NCI-H1436 treated with DMSO at 0.1 percent for 48 hours (cell line): Measurements from ENCODE around the gene SNTG2.

ENCODE experiments used
- DNase-seq: peaks from one replicate; lab custom pipeline; 2025; lab: John Stamatoyannopoulos, UW

Gene SNTG2

DNA sequence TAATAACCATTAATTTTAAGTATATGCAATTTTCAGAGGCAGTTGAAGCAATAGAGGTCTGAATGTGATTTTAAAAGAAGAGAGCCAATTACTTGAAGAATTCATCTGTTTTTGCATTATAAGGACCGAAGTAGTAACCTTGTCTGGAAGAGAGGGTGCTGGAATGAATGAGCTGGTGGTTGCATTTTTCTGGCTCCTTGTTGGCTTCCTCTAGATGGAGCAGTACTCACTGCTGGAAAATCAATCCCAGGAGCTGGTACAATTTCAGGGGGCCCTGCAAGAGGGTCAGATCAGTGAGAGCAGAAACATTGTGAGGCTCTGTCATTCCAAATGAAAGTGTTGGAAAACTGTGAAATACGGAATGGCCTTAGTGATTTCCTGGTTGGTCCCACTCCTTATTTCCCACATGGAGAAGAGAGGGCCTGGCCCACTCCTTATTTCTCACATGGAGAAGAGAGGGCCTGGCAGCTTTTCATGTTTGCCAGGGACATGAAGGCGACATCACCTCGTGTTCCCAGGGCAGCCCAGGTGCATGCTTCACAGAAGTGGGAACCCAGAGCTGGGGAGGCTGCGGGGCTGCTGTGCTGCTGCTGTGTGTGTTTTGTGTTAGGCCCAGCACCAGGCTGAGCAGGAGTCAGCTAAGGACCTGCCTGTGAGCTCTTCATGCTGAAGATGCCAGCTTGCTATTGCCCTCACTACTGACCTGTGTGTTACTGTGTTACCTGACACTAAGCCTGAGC is 197.4 kb downstream of the SNTG2 start:
- DNase-seq = no peak

DNA sequence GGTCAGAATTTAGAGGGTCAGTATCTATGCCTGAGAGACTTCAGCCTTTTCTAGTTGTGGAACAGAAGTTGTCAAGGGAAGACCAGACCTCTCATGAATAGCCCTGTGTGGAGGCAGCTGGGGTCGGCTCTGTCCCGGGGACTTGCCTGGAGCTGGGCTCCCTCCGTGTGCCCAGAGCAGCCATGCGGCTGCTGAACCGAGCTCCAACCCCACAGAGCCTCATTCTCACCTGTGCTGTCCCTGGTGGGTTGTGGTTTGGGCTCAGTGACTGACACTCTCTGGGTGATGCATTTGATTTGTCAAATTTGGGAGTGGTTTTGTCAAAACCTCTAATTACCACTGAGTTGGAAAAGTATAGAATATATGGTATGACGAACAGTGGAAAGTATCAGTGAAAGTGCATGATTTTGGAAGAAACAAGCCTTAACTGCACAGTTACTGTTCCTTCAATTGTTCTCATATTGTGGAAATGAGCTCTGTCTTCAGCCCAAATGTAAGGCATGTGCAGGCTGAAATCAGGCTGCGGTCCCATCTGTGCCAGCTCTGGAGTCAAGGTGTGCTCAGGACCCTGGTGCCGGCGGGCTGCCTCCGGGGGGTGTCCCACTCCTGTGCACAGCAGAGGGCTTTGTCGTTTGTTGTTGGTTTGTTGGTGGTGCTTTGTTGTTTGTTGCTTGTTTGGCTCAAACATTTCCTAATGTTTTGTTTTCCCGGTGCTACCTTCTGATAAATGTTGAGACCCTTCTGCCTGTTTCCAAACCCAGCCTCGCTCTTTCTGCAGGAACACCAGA is 200.3 kb downstream of the SNTG2 start:
- DNase-seq = no peak

DNA sequence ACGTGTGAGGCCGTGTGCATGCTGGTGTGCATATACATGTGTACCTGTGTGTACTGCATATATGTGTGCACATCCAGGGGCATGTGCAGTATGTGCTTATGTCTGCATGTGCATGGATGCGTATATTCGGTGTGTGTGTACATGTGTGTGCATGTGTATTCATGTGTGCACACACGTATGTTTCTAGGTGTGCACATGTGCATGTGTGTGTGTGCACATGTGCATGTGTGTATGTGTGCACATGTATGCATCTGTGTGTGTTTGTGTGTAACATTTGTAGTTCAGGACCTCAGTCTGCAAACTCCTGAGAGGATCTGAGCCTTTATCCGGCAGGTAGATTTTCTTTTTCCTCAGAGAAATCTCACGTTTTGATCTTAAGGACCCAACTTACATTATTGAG is 201.7 kb downstream of the SNTG2 start:
- no peak for DNase-seq

DNA sequence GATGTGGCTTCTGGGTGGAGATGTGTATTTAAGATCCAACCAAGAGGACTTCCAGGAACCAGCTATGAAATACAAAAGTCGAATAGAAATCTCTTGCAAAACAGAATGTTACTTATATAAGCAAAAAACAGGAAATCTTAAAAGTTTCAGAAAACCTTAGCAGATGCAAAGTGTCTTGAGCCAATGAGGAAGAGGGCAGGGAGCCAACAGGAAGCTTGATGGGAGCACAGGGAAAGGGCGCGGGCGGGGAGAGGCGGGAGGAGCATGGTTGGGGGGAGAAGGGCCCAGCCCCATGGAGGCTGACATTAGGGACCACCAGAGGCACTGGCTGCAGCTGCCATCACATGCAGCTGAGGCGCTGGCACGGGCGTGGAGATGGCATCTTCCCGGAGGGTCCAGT is 203.3 kb downstream of the SNTG2 start:
- no peak for DNase-seq

DNA sequence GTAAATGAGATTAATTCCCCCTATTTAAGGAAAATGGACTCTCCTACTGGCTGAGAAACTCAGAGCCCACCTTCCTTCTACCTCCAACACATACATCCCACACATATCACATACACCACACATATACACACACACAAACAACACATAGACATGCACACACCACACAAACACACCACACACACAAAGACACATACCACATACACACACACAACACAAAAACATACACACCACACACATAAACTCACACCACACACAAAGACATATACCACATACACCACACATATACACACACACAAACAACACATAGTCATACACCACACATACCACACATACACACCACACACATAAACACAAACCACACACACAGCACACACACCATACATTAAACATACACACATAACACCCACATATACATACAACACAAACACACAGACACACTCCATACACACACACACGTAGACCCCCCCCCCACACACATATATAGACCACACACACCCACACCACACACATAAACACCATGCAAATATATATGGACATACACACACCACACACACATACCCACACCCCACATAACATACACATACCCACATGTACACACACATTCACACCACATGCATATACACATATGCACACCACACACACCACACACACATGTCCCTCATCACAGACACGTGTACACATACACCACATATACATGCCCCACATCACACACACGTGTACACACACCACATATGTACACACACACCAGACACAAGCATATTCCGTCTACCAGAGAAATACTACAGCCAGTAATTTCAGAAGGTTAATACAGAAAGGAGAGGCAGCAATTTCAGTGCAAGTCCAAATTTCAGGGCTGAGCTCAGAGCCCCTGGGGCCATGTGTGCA is 204.3 kb downstream of the SNTG2 start:
- no peak for DNase-seq

DNA sequence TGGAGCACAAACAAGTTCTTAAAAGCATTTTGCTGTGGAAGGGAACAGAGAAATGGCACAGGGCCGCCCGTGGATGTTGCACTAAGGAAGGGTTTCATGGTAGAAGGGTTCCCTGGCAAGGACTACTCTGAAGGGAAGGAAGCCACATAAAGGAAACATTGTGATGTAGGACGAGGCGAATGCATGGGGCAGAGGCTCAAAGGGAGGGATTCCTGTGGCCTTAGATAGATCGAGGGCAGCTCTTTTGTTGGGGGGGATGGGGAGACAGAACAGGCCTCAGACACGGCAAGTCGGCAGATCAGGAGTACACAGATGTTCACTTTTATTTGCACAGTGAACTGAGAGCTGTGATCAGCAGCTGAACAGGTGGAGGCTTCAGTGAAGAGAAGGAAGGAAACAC is 205.4 kb downstream of the SNTG2 start:
- no peak for DNase-seq

DNA sequence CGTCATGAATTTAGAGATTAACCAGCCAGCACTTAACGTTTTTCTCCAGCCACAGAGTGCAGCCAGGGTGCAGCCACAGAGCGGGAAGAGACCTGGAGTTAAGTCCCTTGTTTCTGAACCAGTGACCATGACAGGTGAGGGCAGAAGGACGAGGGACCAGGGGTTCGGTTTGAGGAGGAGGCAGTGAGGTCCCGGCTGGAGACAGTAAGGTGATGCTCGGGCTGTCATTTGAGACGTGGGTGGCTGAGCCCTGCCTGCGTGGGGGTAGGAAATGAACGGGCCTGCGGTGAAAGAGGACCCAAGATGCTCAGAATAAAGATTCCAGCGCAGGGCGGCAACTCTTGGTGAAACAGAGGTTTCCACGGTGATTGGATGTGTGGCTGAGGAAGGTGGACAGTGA is 205.9 kb downstream of the SNTG2 start:
- DNase-seq = no peak

DNA sequence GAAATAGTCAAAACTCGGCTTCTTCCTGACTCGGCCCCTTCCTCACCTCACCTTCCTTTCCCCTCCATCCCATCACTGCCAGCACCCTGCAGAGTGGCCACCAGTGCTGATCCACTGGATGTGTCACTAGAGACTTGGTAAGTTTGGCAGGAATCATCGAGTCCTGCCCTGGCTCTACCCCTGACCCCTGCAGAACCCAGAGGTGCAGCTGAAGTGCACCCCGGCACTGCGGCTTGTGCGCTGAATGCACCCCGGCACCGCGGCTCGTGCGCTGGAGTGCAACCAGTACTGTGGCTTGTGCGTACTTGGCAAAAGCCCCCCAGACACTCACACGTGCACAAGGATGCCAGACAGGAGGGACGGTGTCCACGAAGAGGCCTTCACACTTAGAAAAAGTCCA is 206.5 kb downstream of the SNTG2 start:
- DNase-seq = no peak

DNA sequence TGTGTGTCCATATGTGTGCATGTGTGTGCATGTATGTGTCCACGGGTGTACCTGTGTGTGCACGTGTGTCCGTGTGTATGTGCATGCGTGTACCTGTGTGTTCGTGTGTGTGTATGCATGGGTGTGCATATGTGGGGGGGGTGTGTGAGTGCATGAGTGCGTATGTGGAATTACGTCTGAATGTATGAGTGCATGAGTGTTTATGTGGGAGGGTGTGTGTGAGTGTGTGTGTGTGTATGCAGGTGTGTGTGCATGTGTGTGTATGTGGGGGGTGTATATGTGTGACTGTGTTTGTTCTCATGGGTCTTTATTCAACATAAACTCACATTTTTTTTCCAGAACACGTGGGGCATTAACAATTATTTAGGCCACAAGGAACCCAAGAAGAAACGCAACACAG is 208.4 kb downstream of the SNTG2 start:
- no peak for DNase-seq

DNA sequence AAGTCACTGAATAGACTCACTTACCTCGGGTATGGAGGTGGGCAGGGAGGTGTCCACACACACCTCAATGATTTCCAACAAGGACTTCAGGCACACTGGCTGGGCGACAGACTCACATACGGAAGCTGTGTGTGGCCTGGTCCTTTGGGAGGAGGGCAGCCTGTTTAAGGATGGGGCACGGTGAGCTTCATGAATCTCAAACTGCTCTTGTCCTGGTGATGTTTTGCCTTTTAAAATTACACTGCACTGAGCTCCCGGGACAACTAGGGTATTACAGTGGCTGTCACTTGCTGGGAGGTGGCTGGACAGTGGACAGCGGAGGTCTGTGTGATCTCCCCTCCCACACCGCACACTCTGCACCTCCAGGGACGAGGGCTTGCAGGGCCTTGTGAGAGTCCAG is 211.6 kb downstream of the SNTG2 start:
- no peak for DNase-seq

DNA sequence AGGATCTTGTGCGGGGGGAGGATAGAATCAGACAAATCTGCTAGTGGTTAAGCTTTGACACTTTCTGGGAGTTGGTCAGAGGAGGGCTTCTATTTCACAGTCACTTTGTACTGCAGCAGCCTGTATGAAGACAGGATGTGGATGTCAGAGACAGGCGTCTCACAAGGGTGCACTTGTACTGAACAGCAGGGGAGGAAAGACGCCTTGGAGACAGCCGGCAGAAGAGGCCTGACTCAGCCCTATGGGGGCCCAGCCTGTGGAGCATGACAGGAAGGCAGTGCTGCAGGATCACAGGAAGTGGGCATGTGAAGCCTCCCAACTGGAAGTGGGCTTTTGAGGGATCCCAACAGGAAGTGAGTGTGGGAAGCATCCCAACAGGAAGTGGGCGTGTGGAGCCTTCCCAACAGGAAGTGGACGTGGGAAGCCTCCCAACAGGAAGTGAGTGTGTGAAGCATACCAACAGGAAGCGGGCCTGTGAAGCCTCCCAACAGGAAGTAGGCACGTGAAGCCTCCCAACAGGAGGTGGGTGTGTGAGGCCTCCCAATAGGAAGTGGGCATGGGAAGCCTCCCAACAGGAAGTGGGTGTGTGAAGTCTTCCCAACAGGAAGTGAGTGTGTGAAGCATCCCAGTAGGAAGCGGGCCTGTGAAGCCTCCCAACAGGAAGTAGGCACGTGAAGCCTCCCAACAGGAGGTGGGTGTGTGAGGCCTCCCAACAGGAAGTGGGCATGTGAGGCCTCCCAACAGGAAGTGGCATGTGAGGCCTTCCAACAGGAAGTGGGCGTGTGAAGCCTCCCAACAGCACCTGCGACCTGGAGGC is 212.3 kb downstream of the SNTG2 start:
- no peak for DNase-seq

DNA sequence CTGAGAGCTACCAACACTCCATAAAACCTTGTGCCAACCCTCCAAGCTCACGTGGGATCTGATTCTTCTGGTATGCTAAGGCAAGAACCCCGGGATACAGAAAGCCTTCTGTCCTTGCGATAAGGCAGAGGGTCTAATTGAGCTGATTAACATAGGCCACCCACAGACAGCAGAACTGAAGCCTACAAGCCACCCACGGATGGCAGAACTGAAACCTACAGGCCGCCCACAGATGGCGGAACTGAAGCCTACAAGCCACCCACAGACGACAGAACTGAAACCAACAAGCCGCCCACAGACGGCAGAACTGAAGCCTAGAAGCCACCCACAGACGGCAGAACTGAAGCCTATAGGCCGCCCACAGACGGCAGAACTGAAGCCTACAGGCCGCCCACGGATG is 216.3 kb downstream of the SNTG2 start:
- DNase-seq = no peak

DNA sequence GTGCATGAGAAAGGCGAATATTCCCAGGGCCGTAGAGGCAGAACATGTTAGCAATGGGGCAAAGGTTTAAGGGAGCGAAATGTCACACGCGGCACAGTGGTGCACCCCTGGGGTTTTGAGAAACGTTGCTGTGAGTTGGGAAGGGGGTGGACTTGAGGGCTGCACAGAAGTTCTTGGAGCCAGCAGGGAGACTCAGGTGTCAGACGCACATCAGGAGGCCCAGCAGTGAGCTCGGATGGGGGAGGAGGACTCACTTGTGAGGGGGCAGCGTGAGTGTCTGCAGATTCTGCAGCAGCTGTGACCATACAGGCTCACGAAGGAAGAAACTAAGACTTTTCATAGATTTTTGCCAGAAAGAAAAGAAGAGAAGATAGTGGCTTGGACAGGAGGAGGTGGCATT is 218.2 kb downstream of the SNTG2 start:
- no peak for DNase-seq

DNA sequence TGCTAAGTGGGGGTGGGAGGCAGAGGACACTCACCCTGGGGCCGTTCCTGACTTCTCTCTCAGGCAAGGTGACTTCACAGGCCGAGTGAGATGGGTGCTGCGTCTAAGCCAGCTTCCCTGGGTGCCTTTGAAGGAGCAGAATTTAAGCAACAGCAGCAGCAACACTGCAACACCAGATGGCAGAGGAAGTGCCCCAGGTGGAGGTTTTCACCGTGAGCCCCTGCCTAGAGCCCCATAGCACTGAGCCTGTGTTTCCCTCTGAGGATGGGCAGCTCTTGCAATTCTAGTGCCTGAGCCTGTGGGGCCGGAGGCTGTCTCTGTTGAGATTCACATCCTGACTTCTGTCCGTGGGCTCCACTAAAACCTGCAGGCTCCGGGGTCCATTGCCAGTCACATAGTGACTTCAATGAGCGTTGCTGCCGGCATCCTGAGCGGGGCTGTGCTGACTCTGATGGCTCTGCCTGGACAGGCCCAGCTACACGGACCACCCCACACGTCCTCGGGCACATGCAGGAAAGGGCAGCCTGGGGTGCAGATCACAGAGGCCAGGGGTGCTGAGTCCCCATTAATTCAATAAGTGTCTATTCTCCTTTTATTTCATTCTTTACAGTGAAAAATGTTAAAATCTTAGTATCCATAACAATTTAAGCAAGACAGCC is 218.8 kb downstream of the SNTG2 start:
- DNase-seq = no peak

DNA sequence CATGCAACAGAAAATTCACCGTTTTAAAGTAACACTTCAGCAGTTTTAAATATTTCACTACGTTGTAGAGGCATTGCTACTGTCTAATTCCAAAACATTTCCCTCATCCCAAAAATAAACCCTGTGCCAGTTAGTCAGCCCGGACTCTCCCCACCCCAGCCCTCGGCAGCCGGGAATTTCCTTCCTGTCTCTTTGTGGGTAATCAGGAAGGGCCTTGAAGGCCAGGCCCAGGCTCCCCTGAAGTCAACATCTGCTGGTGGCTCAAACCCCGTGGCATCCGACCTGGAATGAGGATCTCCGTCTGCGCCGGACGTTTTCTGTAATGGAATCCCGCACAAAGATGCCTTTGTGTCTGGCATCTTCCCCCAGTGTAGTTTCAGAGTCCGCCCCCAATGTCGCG is 219.6 kb downstream of the SNTG2 start:
- DNase-seq = no peak

DNA sequence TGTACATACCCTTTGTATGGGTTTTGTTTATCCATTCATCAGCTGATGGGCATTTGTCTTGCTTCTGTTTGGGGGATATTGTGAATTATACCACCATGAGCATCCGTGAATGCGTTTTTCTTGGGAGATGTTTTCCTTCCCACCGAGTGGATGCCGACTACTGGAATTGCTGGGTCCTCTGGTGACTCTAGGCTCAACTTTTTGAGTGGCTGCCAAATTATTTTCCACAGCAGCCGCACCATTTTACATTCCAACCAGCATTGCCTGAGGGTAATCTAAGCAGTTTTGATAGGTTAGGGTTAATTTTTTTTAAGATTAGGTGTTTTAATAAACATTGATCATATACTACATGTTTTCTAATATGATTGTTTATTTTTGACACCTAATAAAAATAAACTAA is 220.1 kb downstream of the SNTG2 start:
- no peak for DNase-seq

DNA sequence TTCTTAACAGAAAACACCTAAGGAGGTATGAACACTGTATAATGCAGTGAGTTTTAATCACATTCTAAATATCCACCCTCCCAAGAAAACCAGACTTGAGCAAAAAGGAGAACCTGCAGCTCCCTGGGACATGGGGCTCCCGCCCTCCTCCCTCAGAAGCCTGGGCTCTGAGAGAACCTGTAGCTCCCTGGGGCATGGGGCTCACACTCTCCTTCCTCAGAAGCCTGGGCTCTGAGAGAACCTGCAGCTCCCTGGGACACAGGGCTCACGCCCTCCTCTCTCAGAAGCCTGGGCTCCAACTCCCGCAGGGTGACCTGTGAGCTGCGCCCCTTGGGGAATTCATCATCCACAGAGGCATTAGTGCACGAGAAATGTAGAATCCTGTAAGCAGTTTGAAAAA is 222.9 kb downstream of the SNTG2 start:
- no peak for DNase-seq

DNA sequence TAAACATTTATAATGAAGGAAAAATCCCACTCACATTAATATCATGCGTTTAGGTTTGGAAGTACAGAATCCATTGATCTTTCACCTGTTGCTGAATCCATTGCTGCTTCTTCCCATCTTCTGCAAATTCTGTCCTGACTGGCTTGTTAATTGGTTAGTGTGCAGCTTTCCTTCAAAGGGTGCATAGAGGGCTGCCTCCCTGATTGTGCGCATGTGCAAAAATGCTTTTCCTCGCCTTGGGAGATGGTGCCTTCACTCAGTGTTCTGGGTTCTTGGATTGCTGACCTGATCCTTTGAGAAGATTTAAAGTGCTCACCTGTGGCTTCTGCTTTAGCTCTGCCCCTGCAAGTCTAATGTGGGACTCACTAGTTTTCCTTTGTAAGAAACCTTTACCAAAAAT is 231.2 kb downstream of the SNTG2 start:
- DNase-seq = no peak

DNA sequence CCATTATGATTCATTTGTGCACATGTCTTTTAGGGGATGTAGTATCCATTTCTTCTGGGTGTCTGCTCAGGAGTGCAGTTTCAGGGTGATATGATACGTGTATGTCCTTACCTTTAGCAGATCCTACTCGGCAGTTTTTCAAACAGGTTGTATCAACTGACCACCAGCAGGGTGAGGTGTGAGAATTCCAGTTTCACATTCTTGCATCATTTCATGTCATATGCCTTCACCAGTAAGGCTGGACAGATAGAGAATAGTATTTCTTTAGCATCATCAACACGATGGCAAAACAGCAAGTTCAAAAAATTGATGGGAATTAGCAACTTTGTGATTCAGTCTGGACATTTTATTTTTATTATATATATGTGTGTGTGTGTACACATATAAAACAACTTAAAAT is 232.7 kb downstream of the SNTG2 start:
- DNase-seq = no peak

DNA sequence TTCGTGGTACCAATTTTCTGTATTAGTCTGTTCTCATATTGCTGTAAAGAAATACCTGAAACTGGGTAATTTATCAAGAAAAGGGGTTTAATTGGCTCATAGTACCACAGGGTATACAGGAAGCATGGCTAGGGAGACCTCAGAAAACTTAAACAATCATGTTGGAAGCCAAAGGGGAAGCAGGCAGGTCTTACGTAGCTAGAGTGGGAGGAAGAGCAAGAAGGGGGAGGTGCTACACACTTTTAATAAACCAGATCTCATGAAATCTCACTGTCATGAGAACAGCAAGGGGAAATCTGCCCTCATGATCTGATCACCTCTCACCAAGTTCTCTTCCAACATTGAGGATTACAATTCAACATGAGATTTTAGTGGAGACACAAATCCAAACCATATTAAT is 235.8 kb downstream of the SNTG2 start:
- DNase-seq = no peak

DNA sequence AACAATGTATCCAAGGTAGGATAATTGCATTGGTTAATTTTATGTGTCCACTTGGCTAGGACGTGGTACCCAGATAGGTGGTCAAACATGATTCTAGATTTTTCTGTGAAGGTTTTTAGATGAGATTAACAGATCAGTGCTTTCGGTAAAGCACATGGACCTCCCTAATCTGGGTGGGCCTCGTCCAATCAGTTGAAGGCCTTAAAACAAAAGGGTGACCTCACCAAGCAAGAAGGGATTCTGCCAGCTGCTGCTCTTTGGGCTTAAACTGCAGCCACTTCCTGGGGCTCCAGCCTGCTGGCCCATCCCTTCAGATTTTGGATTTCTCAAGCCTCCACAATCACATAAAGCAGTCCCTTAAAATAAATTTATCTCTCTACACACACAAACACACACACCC is 236.5 kb downstream of the SNTG2 start:
- DNase-seq = no peak
